ENCODE data around the gene TMC6. TPM values are rescaled to one million over a fixed set of nuclear protein-coding genes. Genes with fewer than 3 reads are reported as not detected.

TMC6 gene
- total RNA-seq, 1 donor from 2014 or later: 580 TPM

DNA sequence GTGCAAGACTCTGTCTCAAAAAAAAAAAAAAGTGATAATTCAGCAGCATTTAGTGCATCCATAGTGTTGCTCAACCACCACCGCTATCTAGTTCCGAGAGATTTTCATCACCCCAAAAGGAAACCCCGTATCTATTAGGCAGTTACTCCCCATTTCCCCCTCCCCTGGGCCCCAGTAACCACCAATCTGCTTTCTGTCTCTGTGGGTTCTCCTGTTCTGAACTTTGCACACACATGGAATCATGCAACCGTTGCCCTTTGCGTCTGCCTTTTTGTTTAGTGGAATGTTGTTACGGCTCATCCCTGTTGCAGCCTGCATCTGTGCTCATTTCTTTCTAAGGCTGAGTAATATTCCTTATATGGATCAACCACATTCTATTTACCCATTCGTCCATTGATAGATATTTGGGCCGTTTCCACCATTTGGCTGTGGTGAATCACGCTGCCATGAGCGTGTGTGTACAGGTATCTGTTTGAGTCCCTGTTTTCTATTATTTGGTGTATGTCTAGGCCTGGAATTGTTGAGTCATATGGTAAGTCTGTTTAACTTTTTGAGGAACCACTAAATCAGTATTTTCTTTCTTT lies 31.1 kb upstream of the TMC6 start:
- intact Hi-C loops (cut with micrococcal nuclease): loop anchor here (10.0 kb wide), 1 partner anchor 815 kb away; the partner anchor contains the start of gene LGALS3BP

DNA sequence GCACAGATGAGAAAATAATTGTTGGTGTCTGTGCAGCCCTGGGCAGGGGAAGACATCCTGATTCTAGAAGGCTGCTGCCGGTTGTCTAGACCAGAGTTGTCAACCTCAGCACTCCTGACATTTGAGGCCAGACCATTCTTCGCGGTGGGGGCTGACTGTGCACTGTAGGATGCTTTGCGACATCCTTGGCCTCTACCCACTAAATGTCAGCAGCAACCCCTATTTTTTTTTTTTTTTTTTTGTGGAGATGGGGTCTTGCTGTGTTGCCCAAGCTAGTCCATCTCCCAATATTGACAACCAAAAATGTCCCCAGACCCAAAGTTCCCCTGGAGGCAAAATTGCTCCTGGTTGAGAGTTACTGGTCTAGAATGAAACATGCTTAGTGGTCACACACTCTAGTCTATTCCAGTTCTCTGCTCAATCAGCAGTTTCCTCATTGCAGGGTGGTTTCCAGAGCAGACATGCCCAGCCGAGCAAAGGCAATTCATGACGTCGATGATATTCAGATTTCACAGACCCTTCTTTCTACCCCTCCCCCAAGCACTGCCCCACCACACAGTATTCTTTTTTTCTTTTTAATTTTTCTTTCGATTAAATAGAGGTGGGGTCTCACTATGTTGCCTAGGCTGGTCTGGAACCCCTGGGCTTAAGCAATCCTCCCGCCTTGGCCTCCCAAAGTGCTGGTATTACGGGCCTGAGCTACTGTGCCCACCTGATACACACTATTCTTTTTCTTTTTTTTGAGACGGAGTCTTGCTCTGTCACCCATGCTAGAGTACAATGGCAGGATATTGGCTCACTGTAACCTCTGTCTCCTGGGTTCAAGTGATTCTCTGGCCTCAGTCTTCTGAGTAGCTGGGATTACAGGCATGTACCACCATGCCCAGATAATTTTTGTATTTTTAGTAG lies 26.6 kb upstream of the TMC6 start:
- intact Hi-C loops (cut with micrococcal nuclease): no loop called here

DNA sequence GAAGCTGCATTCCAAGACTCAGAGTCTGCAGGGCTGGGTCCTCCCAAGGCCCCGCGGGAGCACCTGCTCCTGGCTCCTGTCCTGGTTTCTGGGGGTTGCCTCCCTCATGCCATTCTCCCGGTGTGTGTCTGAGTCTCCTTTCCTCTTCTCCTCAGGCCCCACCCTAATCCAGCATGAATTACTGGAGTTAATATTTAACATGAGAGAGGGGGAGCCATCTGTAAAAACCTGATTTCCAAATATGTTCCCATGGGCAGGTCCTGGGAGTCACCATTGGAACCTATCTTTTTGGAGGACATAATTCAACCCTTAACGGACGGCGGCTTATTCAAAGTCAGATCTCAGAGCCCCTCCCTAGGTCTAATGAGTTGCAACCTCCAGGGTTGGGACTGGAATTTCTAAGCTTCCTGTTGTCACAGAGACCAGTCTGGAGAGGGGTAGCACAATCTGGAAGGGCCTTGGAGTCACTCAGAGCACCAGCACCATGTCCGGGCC lies 23.0 kb upstream of the TMC6 start:
- intact Hi-C loops (cut with micrococcal nuclease): no loop called here

DNA sequence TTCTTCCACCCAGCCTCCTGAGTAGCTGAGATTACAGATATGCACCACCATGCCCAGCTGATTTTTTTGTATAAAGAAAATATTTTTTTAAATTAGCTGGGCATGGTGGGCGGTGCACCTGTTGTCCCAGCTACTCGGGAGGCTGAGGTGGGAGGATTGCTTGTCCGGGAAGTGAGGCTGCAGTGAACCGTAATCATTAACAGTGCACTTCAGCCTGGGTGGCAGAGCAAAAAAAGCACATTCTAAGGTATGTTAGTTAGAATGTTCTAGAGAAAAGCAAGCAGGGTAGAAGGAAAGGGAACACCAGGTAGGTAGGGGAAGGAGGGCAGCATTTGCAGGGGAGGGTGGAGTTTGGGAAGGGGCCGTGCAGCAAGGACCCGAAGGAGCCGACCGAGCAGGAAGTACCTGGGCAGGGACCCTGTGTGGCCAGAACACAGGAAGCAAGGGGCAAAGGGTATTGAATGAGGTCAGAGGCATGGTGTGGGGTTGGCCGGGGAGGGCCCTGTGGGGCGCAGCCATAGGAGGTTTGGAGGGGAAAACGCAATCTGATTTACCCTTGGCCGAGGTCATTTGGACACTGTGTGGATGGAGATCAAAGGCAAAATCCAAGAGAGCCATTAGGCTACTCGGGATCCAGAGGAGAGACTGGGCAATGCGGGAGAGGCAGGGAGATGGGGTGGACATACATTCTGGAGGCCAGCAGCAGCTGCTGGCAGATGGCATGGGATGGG lies 19.9 kb upstream of the TMC6 start:
- intact Hi-C loops (cut with micrococcal nuclease): no loop called here

DNA sequence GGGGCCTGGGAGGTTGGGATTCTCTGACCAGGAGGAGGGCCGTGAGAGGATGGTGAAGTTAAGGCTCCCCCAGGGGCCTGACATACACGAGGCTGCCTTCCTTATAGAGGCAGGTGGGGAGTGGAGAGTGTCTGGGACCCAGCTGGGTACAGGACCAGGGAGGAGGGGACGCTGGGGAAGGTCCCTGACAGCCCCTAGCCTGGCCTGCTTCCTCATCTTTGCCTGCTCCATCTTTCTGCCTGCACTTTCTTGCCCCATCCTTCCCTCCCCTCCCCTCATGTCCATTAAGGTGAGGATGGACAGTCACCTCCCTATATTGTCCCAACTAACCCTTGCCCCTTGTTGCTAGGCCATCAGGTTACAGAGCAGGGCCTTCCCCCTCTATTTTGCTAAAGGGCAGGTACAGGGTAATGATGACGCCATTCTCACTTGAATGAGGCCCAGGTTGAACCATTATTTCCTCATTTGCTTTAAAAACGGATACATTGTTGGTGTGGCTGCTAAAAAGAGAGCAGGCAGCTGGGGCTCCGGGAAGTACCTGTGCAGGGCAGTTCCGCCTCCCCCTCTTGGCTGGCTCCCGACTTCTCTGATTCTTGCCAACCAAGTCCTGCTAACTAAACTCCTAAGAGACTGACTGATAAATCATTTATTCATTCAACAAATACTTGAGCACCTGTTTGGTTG lies 18.9 kb upstream of the TMC6 start:
- intact Hi-C loops (cut with micrococcal nuclease): no loop called here

DNA sequence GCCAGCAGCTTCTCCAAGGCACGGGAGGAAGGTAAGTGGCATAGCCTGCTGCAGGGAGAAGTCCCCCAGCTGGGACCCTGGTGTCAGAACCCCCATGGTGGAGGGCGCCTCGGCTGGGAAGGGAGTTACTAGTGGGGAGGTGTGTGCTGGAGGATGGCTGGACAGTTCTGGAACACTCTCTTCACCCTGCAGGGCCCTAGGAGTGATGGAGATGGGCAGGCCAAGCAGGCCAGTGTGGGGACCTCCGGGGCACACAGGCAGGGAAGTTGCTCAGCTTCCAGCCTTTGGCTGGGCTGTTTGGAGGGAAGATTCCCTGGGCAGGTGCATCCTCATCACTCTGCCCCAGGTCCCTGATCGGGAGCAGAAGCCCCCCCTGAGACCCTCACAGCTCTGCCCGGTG lies 18.3 kb upstream of the TMC6 start:
- intact Hi-C loops (cut with micrococcal nuclease): no loop called here

DNA sequence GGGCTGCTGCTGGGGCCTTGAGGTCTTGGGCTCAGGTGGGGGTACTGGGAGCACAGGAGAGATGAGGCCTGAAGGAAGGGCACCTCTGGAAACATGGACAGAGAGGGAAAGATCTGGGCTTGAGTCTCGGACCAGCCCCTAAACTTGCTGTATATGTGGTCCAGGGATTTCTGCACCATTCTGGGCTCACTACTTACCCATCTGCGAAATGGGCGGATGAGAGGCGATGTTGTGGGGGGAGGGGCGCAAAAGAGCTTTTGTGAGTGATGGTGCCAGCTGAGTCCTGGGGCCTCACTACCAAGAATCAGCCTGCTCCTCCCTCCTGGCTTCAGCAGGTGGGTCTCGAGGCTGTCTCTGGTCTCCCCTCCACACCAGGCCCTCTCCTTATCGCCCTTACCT lies 17.9 kb upstream of the TMC6 start:
- intact Hi-C loops (cut with micrococcal nuclease): no loop called here

DNA sequence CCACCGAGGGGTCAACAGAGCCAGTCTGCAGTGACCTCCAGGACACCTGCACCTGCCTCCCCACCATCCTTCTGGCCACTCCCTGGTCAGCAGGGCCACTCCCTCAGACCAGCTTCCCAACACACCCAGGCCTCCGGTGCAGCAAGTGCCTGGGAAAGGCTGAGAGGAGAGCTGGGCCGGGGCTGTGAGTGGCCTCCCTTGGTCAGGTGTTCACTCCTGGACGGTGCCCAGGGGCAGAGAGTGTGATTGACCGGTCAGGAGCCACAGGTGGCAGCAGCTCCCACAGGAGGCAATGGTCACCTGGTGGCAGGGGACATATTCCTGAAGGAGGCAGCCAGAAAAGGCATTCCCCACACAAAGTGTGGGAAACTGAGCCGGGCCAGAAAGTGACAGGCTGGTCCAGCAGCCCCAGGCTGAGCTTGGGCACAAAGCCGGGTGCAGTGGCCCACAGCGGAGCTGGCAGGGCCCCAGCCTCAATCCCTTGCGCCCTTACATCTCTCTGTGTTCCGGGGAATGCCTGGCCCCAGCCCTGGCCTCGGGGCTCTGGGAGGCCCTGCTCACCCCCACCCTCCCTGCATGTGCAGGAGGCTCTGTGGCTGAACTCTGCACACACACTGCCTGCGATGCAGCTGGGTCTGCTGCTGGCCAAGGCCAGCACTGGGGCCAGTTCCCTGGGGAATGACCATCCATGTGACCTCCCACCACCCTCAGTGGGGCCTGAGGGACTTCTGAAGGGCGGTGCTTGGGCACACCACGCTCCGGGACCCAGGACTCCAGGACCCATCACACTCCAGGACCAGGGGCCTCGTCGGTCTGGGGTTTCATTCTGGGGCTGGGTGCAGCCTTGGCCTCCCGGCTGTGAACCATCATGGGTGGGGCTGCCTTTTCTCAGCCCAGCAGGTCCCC lies 16.4 kb upstream of the TMC6 start:
- intact Hi-C loops (cut with micrococcal nuclease): no loop called here

DNA sequence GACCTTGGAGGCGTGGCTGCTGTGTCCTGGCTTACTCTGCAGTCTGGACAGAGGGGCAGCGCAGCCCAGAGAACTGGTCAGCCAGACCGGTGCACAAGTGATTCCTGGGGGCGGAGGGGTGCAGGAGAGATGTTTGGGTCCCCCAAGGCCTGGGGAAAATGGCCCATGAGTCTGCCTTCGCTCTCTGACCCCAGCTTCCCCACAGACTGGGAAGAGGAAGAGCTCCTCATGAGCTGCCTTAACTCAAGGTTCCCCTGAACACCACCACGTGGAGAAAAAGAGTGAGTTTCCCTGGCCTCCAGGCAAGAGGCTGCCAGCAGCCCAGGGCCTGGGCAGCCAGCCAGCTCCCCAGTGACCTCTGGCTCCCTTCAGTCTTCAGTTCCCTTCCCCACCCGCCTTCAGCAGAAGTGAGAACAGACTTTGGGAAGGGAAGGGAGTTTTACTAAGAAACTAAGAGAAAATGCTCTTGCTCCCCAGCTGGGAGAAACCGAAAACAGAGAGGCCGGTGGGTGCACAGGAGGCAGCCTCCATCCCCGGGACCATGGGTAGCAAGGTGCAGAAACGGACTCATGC lies 15.7 kb upstream of the TMC6 start:
- intact Hi-C loops (cut with micrococcal nuclease): no loop called here

DNA sequence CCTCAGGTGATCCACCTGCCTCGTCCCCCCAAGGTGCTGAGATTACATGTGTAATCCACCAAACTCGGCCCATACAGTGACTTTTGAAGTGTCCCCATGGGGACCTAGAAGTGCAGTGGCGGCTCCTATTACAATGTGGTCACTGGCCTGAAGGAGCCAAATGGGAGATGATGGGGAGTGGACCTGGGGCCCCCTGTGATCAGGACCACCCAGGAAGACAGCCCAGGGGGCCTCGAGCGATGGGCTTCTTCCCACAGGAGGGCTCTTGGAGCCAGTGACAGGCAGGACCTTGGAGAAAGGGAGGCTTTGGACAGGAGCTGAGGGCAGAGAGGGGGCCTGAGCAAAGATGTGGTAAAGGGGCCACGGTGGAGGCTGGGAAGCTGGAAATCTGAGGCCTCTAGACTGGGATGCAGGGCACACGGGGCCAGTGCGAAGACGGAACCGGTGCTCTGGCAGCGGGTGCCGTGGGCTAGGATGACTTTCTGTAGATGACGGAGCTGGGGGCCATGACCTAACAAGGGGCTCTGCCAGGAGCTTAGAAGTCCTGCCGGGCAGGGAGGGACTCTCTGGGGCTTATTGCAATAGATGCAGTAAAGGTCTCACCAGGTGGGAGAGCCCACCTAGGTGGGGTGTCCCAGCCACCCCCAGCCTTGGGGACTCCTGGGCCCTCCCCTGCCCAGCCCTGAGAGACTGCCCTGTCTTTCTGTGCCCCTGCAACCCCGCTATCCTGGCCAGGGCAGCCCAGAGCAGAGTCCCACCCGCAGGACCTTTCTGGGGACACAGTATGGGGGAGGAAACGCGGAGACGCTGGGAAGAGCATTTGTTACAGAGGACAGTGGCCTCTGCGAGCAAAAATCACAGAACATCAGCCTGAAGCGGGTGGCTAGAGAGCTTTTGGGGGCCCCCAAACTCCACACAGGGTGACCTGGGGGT lies 14.9 kb upstream of the TMC6 start:
- intact Hi-C loops (cut with micrococcal nuclease): no loop called here

DNA sequence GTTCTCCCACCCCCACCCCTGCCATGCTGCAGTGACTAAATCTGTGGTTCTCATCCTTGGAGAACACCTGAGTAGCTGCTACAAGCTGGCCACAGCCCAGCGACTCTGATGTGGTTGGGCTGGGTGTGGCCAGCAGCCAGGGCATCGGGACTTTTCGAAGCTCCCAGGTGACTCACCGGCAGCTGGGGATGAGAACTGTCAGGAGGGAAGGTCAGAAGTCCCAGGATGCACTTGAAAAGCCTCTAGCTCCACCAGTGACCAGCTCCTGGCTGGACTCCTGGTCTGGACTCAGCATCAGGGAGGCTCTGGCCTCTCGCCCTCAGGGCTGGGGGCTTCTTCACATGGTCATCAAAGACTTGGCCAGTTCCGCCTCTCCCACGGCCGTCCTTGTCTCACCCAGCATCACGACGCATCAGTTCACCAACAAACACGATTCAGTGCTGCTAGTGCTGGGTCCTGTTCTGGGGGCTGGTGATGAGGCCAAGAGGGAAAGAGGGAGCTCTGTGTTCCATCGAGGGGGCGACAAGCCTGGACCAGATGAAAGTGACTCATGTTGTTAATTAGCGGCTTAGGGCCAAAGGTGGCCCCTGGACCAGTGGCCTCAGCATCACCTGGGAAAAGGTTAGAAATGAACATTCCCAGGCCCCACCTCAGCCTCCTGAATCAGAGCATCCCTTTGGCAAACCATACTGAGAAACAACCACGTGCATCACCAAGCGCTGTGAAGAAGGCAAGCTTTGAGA lies 13.7 kb upstream of the TMC6 start:
- intact Hi-C loops (cut with micrococcal nuclease): no loop called here

DNA sequence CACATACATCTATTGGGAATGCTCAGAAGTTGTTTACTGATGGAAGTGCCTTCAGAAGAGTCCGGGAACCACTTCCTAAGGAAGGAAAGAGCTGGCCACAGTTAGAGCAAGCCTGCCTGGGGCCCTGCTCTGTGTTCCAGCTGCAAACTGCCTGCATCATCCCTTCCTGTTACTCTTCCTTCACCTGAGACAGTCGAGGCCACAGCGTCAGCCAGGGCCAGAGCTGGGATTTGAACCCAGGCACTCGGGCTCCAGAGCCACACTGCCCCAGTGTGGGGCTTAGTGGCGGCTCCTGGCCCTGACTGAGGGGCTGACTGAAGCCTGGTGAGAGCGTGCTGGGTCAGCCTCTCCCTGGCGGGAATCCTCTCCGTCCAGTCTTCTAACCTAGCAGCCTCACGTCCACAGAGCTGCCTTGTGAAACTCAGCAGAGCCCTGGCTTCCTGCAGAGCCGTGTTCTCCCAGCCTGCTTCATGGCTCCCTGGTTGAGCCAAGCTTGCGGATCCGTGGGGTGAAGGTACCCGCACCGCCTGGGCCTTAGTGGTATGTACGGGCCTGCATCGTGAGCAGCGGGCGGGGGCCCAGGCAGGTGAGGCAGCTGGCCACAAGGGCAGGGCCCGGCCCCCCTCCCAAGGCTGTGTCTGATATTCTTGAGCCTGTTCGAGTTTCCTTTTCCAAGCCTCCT lies 13.0 kb upstream of the TMC6 start:
- intact Hi-C loops (cut with micrococcal nuclease): loop anchor here (2.0 kb wide), 1 partner anchor 121 kb away; no protein-coding TSS in a partner anchor

DNA sequence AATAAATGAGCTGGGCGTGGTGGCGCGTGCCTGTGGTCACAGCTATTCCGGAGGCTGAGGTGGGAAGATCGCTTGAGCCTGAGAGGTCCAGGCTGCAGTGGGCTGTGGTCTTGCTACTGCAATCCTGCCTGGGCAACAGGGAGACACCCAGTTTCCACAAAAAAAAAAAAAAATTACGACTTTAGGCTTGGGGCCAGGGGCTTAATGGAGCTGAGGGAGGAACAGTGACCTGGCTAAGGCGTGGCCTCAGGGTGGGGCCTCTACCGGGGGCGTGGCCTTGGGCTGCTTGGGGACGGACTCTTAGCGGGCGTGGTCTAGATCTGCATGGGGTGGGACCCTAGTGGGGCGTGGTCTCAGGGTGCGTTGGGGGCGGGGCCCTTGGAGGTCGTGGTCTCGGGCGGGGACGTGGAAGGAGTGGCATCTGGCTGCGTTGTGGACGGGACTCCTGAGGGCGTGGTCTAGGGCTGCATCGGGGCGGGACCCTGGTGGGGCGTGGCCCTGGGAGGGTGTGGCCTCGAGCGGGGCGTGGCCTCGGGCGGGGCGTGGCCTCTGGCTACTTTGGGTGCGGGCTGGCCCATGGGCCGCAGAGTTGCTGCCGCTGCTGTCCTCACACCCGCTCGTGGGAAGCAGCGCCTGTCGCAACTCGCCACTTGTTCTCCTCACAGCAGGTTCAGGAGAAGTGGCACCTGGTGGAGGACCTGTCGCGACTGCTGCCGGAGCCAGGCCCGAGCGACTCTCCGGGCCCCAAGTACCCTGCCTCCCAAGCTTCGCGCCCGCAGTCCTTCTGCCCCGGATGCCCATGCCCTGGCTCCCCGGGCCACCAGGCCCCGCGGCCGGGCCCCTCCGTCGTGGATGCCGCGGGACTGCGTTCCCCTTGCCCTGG lies 11.9 kb upstream of the TMC6 start:
- intact Hi-C loops (cut with micrococcal nuclease): loop anchor here (1.0 to 2.0 kb wide), 7 partner anchors 10 to 182 kb away; partner anchors contain the start of genes AFMID, BIRC5, SYNGR2 and TK1

DNA sequence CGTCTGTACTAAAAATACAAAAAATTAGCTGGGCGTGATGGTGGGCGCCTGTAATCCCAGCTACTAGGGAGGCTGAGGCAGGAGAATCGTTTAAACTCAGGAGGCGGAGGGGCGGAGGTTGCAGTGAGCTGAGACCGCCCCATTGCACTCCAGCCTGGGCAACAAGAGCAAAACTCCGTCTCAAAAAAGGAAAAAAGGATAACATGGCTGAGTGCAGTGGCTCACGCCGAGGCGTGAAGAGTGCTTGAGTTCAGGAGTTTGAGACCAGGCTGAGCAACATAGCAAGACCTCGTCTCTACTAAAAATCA lies 11.3 kb upstream of the TMC6 start:
- intact Hi-C loops (cut with micrococcal nuclease): loop anchor here (1.0 to 2.0 kb wide), 7 partner anchors 10 to 182 kb away; partner anchors contain the start of genes AFMID, BIRC5, SYNGR2 and TK1

DNA sequence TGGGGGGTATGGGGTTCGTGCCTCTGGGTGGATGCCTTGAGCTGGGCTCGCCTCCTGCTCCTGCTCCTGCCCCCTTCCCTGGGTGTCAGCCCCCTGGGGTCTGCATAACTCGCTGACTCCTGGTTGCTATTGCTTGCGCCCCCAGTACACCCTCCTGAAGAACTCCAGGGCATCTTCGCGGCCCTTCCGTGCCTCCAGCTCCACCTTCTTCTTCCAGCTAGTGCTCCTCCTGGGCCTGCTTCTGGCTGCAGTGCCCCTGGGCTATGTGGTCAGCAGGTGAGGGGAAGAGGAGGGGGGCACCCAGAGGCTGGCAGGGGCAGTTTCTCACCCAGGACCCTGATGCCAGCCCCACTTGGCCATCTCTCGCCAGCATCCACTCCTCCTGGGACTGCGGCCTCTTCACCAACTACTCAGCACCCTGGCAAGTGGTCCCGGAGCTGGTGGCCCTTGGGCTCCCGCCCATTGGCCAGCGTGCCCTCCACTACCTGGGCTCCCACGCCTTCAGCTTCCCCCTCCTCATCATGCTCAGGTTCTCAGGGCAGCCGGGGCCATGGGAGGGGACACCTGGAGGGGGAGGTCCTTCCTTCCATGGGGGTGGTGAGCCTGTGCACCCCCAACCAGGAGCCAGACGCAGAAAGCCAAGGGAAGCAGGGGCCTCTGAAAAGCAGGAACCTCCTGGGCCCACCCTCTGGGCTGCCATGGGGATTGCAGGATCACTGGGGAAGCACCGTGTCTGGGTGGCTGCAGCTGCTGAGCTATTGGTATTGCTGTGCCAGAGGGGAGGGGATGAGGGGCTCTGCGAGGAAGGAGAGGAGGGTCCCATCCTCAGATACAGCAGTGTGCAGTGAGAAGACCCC lies 9.9 kb upstream of the TMC6 start:
- intact Hi-C loops (cut with micrococcal nuclease): no loop called here

Data from T-helper 1 cell treated with Interleukin-12 subunit alpha and Interleukin-12 subunit beta and Interleukin-4 antibody, amounts not matched to agents 30 ng/mL and 1 ng/mL, for 36 hours (primary cell).